A549 (cell line): ENCODE data around the gene ABCC4. TPM values are rescaled to one million over a fixed set of nuclear protein-coding genes. Genes with fewer than 3 reads are reported as not detected.
A peak's percentile ranks its signal among the peaks of the same experiment; 100 is the strongest.

Experiments
- ATAC-seq, 2 experiments: fragments of 200-7000 bp in 1 of 2; fragments of >200 bp in 1 of 2; cut with Nextera tagmentation in 1 of 2; cut with Tn5 transposase in 1 of 2; 3 replicates each; pipeline versions ENCODE4 v1.8.0 to v1.9.1; 2018 to 2020; ENCODE audit warnings: mild to moderate bottlenecking in 1 of 2, moderate library complexity in 1 of 2
- CTCF ChIA-PET: fragments of 300-600 bp; sonication (Branson Sonifier 250); formaldehyde crosslinking; extraction: SDS; loops from one replicate; lab custom pipeline; 2021; ENCODE audit warnings: antibody characterized with exemption, inconsistent platforms; lab: Yijun Ruan, JAX
- POLR2A ChIA-PET: fragments of 350-600 bp; formaldehyde crosslinking; extraction: SDS; loops from one replicate; lab custom pipeline; 2021; ENCODE audit warnings: antibody characterized with exemption, inconsistent platforms; lab: Yijun Ruan, JAX
- DNase-seq, 2 experiments: peaks; one replicate each; pipeline versions ENCODE4 v3.0.0 to v3.0.0-alpha.2; 2011 to 2016; ENCODE audit warnings: low read depth in 1 of 2, low spot score in 1 of 2
- FAIRE-seq: peaks from 2 replicates; lab custom pipeline; 2011; peaks lifted over from hg19 to GRCh38; lab: Jason Lieb, UNC
- H3K27ac ChIP-seq, 2 experiments: fragments of >200 bp; sonication (Bioruptor Twin); formaldehyde crosslinking; 3 replicates each; pipeline ENCODE4 v1.5.1; 2016 to 2017
- H3K4me1 ChIP-seq: fragments of >200 bp; sonication (Bioruptor Twin); formaldehyde crosslinking; 3 replicates; pipeline ENCODE4 v1.6.1; 2016
- H3K4me2 ChIP-seq: fragments of >200 bp; sonication (Bioruptor Twin); formaldehyde crosslinking; 3 replicates; pipeline ENCODE4 v1.6.1; 2016
- H3K4me3 ChIP-seq: fragments of >200 bp; sonication (Bioruptor Twin); formaldehyde crosslinking; 3 replicates; pipeline ENCODE4 v1.5.1; 2016
- H3K9me3 ChIP-seq: fragments of >200 bp; sonication (Bioruptor Twin); formaldehyde crosslinking; 3 replicates; pipeline ENCODE4 v1.6.1; 2016
- BHLHE40 ChIP-seq: IDR thresholded peaks from 2 replicates; pipeline ENCODE4 v1.6.1; 2012; ENCODE audit warnings: low read depth, low read length, inconsistent platforms
- CBX2 ChIP-seq: fragments of 200-600 bp; sonication (generic); IDR thresholded peaks from 2 replicates; pipeline ENCODE4 v1.6.1; 2016; ENCODE audit warnings: low read depth, mild to moderate bottlenecking, borderline replicate concordance
- CBX8 ChIP-seq: fragments of 200-600 bp; sonication (generic); IDR thresholded peaks from 2 replicates; pipeline ENCODE4 v1.6.1; 2016
- CHD2 ChIP-seq: fragments of 150-350 bp; IDR thresholded peaks from 2 replicates; pipeline ENCODE4 v1.6.1; 2014; ENCODE audit warnings: low read length; ENCODE audit not compliant: partially characterized antibody
- CHD4 ChIP-seq: fragments of 200-600 bp; sonication (generic); IDR thresholded peaks from 2 replicates; pipeline ENCODE4 v1.6.1; 2016; ENCODE audit warnings: antibody characterized with exemption, mild to moderate bottlenecking, borderline replicate concordance
- EHF ChIP-seq: fragments of 250-450 bp; sonication (Bioruptor Pico); IDR thresholded peaks from 2 replicates; pipeline ENCODE4 v1.5.0; 2020; ENCODE audit warnings: mild to moderate bottlenecking
- ELK1 ChIP-seq: fragments of 150-350 bp; IDR thresholded peaks from 2 replicates; pipeline ENCODE4 v1.6.1; 2014; ENCODE audit warnings: low read depth, mild to moderate bottlenecking, low read length
- ESRRA ChIP-seq: fragments of 150-350 bp; IDR thresholded peaks from 2 replicates; pipeline ENCODE4 v1.6.1; 2014; ENCODE audit warnings: mild to moderate bottlenecking, low read length, borderline replicate concordance
- HDAC2 ChIP-seq: fragments of 200-600 bp; sonication (generic); IDR thresholded peaks from 2 replicates; pipeline ENCODE4 v1.6.1; 2016
- HMGXB4 ChIP-seq: fragments of 250-450 bp; sonication (Bioruptor Pico); IDR thresholded peaks from 2 replicates; pipeline ENCODE4 v1.5.0; 2021; ENCODE audit warnings: mild to moderate bottlenecking, moderate library complexity, borderline replicate concordance
- HOXA7 ChIP-seq: fragments of 250-450 bp; sonication (Bioruptor Pico); IDR thresholded peaks from 2 replicates; pipeline ENCODE4 v1.5.0; 2020; ENCODE audit warnings: mild to moderate bottlenecking, moderate library complexity
- MAFK ChIP-seq: fragments of 450-650 bp; IDR thresholded peaks from 2 replicates; pipeline ENCODE4 v1.6.1; 2014; ENCODE audit not compliant: partially characterized antibody
- MAZ ChIP-seq: fragments of 150-350 bp; IDR thresholded peaks from 2 replicates; pipeline ENCODE4 v1.6.1; 2014; ENCODE audit warnings: antibody characterized with exemption, low read depth, low read length, borderline replicate concordance
- MYC ChIP-seq: IDR thresholded peaks from 2 replicates; pipeline ENCODE4 v1.6.1; 2012; ENCODE audit warnings: mild to moderate bottlenecking, inconsistent platforms, low read length, improper control_type of control experiment, borderline replicate concordance
- NFE2L2 ChIP-seq: fragments of 150-350 bp; conservative IDR thresholded peaks from 2 replicates; pipeline ENCODE4 v1.6.1; 2014; ENCODE audit warnings: low read length
- NPAS2 ChIP-seq: fragments of 250-450 bp; sonication (Bioruptor Pico); IDR thresholded peaks from 2 replicates; pipeline ENCODE4 v1.8.0; 2022; ENCODE audit warnings: mild to moderate bottlenecking, moderate library complexity, borderline replicate concordance
- NR3C1 ChIP-seq: fragments of >200 bp; sonication (Bioruptor Twin); formaldehyde crosslinking; IDR thresholded peaks from 3 replicates; pipeline ENCODE4 v1.6.1; 2017
- PHF8 ChIP-seq: fragments of 200-600 bp; sonication (generic); IDR thresholded peaks from 2 replicates; pipeline ENCODE4 v1.6.1; 2016; ENCODE audit warnings: low read depth, mild to moderate bottlenecking, antibody characterized with exemption, moderate library complexity, borderline replicate concordance
- POLR2A ChIP-seq: IDR thresholded peaks from 2 replicates; pipeline ENCODE4 v1.6.1; 2012; ENCODE audit warnings: mild to moderate bottlenecking, low read length
- RAD21 ChIP-seq, 2 experiments: fragments of >200 bp in 1 of 2; sonication (Bioruptor Twin) in 1 of 2; formaldehyde crosslinking in 1 of 2; IDR thresholded peaks in 1 of 2; conservative IDR thresholded peaks in 1 of 2; 2 replicates in 1 of 2; 3 replicates in 1 of 2; pipeline ENCODE4 v1.6.1; 2012 to 2018; ENCODE audit warnings: inconsistent platforms in 1 of 2
- RARB ChIP-seq: fragments of 250-450 bp; sonication (Bioruptor Pico); IDR thresholded peaks from 2 replicates; pipeline ENCODE4 v1.8.0; 2021; ENCODE audit warnings: mild to moderate bottlenecking, moderate library complexity
- RCOR1 ChIP-seq: fragments of 150-350 bp; IDR thresholded peaks from 2 replicates; pipeline ENCODE4 v1.6.1; 2014; ENCODE audit warnings: antibody characterized with exemption, low read length, low read depth
- RFX5 ChIP-seq: fragments of 450-650 bp; IDR thresholded peaks from 2 replicates; pipeline ENCODE4 v1.7.1; 2014; ENCODE audit warnings: antibody characterized with exemption, mild to moderate bottlenecking, moderate library complexity
- RNF2 ChIP-seq: fragments of 200-600 bp; sonication (generic); IDR thresholded peaks from 2 replicates; pipeline ENCODE4 v1.6.1; 2016; ENCODE audit warnings: low read depth, mild to moderate bottlenecking, antibody characterized with exemption, moderate library complexity, borderline replicate concordance
- SMC3 ChIP-seq: fragments of >200 bp; sonication (Bioruptor Twin); formaldehyde crosslinking; IDR thresholded peaks from 3 replicates; pipeline ENCODE4 v1.6.1; 2018; ENCODE audit warnings: inconsistent platforms
- TFCP2L1 ChIP-seq: fragments of 250-450 bp; sonication (Bioruptor Pico); IDR thresholded peaks from 2 replicates; pipeline ENCODE4 v1.5.0; 2021; ENCODE audit warnings: mild to moderate bottlenecking
- ZFP36 ChIP-seq: fragments of 450-650 bp; IDR thresholded peaks from 2 replicates; pipeline ENCODE4 v1.6.1; 2014; ENCODE audit warnings: borderline replicate concordance; ENCODE audit not compliant: partially characterized antibody
- WGBS: methylation state at CpG from one replicate; pipeline ENCODE4 v1.1.6; 2017; ENCODE audit errors: missing lambda C conversion rate; 5-methylcytosine and 5-hydroxymethylcytosine counted together
- polyA plus RNA-seq, 4 experiments: library from polyadenylated mRNA; depleted of rRNA in 3 of 4; stranded (reverse); fragments of >200 nt; fragmentation: RNase III in 1 of 4; extraction: RNeasy Plus Mini Kit Qiagen cat#74134 plus additional on column Dnase treatment in 1 of 4; gene quantifications; 2 replicates in 3 of 4; 3 replicates in 1 of 4; pipeline ENCODE4 v1.2.3, GENCODE V29; 2011 to 2017

The ABCC4 gene
- polyA plus RNA-seq, 2 of the 4 experiments (the other 2 are of a cell fraction): 23.5 to 56.2 TPM

GRCh38 chr13:95019886-95020285, 281.4 kb downstream of the ABCC4 start:
- 70% methylated on average over 7 of the region's 7 CpGs for WGBS
- Histone ChIP-seq H3K4me2 (no peak overlapping the region), H3K4me1 (no peaks in the 10 kb centered on the region), H3K9me3 (no peaks in the 10 kb centered on the region), H3K27ac (no peak overlapping the region), H3K4me3 (no peak overlapping the region)
- FAIRE-seq (no peak), DNase-seq (no peak), ATAC-seq (no peak)
- TF ChIP-seq CHD2 (no peak), NPAS2 (CRISPR knock-in tag) (no peak), CBX2 (no peak)
- ChIA-PET POLR2A (no interaction called here), CTCF (no interaction called here)

GRCh38 chr13:95007322-95007721, 293.9 kb downstream of the ABCC4 start:
- Histone ChIP-seq H3K27ac (no peak overlapping the region), H3K4me2 (no peak overlapping the region), H3K4me3 (no peak overlapping the region), H3K9me3 (no peaks in the 10 kb centered on the region), H3K4me1 (no peaks in the 10 kb centered on the region)
- FAIRE-seq (no peak), ATAC-seq (no peak), DNase-seq (no peak)
- ChIA-PET CTCF (no interaction called here), POLR2A (no interaction called here)
- 94% methylated on average over 12 of the region's 12 CpGs for WGBS
- TF ChIP-seq RFX5 (no peak), CBX8 (no peak), BHLHE40 (no peak), RAD21 (conservative IDR thresholded peaks at IDR 0.05 in 1 of 2, IDR thresholded peaks at IDR 0.05 in 1 of 2) (no peak), NR3C1 (no peak), SMC3 (no peak), MAZ (no peak), MYC (no peak), NFE2L2 (no peak), EHF (CRISPR knock-in tag) (no peak)

GRCh38 chr13:95005300-95005699, 296.0 kb downstream of the ABCC4 start:
- Histone ChIP-seq H3K4me1 (no peaks in the 10 kb centered on the region), H3K27ac (no peak overlapping the region), H3K4me3 (no peak overlapping the region), H3K9me3 (no peaks in the 10 kb centered on the region), H3K4me2 (no peak overlapping the region)
- CTCF ChIA-PET: interaction anchor here (1.4 kb wide), 1 partner anchor 330 kb away, joined by 3 read pairs; no protein-coding TSS in a partner anchor
- ATAC-seq: no peak
- no peak for TF ChIP-seq EHF (CRISPR knock-in tag)
- no peak for TF ChIP-seq NR3C1
- no peak for TF ChIP-seq POLR2A
- TF ChIP-seq CHD4: no peak
- TF ChIP-seq HOXA7: no peak
- no peak for TF ChIP-seq TFCP2L1
- TF ChIP-seq MAFK: peak; percentile 60
- no peak for TF ChIP-seq HMGXB4
- DNase-seq: no peak
- POLR2A ChIA-PET: no interaction called here
- no peak for FAIRE-seq

GRCh38 chr13:95003019-95003813, 298.0 kb downstream of the ABCC4 start:
- no peaks in the 10 kb centered on the region for H3K9me3 ChIP-seq
- no peak for FAIRE-seq
- ATAC-seq: no peak
- no peaks in the 10 kb centered on the region for H3K4me1 ChIP-seq
- no peak for DNase-seq
- no peak overlapping the region for H3K4me3 ChIP-seq
- 76% methylated on average over 6 of the region's 41 CpGs for WGBS
- CTCF ChIA-PET: interaction anchor here (0.6 to 0.7 kb wide), 2 partner anchors 14 to 30 kb away, joined by 3 read pairs; no protein-coding TSS in a partner anchor
- POLR2A ChIA-PET: no interaction called here
- no peak overlapping the region for H3K27ac ChIP-seq
- TF ChIP-seq RAD21 (conservative IDR thresholded peaks at IDR 0.05 in 1 of 2, IDR thresholded peaks at IDR 0.05 in 1 of 2) (no peak), HDAC2 (no peak), RNF2 (no peak), ELK1 (no peak), RARB (CRISPR knock-in tag) (no peak), PHF8 (no peak), ZFP36 (no peak), BHLHE40 (no peak), MYC (no peak), RCOR1 (no peak), RFX5 (no peak), HMGXB4 (no peak), ESRRA (no peak)
- H3K4me2 ChIP-seq: no peak overlapping the region
